Immature natural killer cell (primary cell): Measurements from ENCODE around the gene CTBP2. TPM values are rescaled to one million over a fixed set of nuclear protein-coding genes. Genes with fewer than 3 reads are reported as not detected.
"Not testable (repeated sequence)": the region's sequence is repeated elsewhere in the genome, so short reads cannot be mapped to it uniquely, and the experiment has no call there.

ENCODE experiments used
- DNase-seq, 3 donors: peaks; one replicate each; pipeline ENCODE4 v3.0.0; 2022; ENCODE audit warnings: mixed read lengths in 1 of 3
- H3K27ac Mint-ChIP-seq, 6 donors: one replicate each; pipeline ENCODE4 v1.8.0; 2020; ENCODE audit warnings: mixed read lengths in 6 of 6, mild to moderate bottlenecking in 5 of 6, inconsistent platforms in 4 of 6, moderate library complexity in 3 of 6
- H3K27me3 Mint-ChIP-seq, 3 donors: one replicate each; pipeline ENCODE4 v1.8.0; 2020 to 2021; ENCODE audit warnings: low read depth in 3 of 3, mild to moderate bottlenecking in 3 of 3, mixed read lengths in 3 of 3, moderate library complexity in 3 of 3, inconsistent platforms in 1 of 3
- H3K36me3 Mint-ChIP-seq, 3 donors: one replicate each; pipeline ENCODE4 v1.8.0; 2020; ENCODE audit warnings: mixed read lengths in 3 of 3, inconsistent platforms in 2 of 3, mild to moderate bottlenecking in 2 of 3
- H3K4me1 Mint-ChIP-seq, 2 donors: one replicate each; pipeline ENCODE4 v1.8.0; 2020; ENCODE audit warnings: inconsistent platforms in 2 of 2, mild to moderate bottlenecking in 2 of 2, mixed read lengths in 2 of 2, moderate library complexity in 1 of 2
- H3K4me3 Mint-ChIP-seq, 5 donors: one replicate each; pipeline ENCODE4 v1.8.0; 2020; ENCODE audit warnings: mild to moderate bottlenecking in 5 of 5, mixed read lengths in 5 of 5, inconsistent platforms in 3 of 5, moderate library complexity in 3 of 5
- H3K9me3 Mint-ChIP-seq, 6 donors: one replicate each; pipeline ENCODE4 v1.8.0; 2020; ENCODE audit warnings: mild to moderate bottlenecking in 6 of 6, mixed read lengths in 6 of 6, inconsistent platforms in 4 of 6, moderate library complexity in 3 of 6
- polyA plus RNA-seq, 3 donors: library from polyadenylated mRNA; unstranded; fragments of 300-500 nt; fragmentation: Illumina TruSeq; gene quantifications; one replicate each; pipeline ENCODE4 v1.2.3, GENCODE V29; 2021

The CTBP2 gene
- polyA plus RNA-seq, 3 donors from 2014 or later: 89.8 to 154 (median 131) TPM

DNA sequence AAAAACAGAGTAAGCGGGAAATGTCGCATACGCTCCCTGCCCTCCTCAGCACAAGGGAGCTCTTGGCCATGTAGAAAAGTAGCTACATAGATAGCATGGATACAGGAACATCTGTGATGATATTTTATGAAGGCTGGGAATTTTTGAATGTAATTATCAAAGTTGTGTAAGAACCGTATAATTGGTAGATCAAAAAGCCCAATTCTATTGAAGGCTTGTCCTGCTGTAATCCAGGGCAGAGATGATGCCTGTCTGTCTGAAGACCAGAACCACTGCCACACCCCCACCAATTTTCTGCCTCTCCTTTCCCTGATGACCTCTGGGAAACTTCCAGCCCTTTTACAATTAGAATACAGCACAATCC is 167.0 kb downstream of the CTBP2 start:
- H3K27me3 Mint-ChIP-seq: peaks cover 5 to 35% (median 5%) of the 10 kb centered on the region in 3 donors
- no peaks in the 10 kb centered on the region for H3K9me3 Mint-ChIP-seq
- DNase-seq: no peak
- H3K27ac Mint-ChIP-seq: peak overlapping the region in 3 of 6 donors; percentile 30 to 76 (median 31)
- peaks cover 4 to 43% (median 18%) of the 10 kb centered on the region in 3 donors for H3K36me3 Mint-ChIP-seq
- H3K4me1 Mint-ChIP-seq: no peaks in the 10 kb centered on the region
- H3K4me3 Mint-ChIP-seq: peak overlapping the region in 1 of 5 donors; percentile 27

DNA sequence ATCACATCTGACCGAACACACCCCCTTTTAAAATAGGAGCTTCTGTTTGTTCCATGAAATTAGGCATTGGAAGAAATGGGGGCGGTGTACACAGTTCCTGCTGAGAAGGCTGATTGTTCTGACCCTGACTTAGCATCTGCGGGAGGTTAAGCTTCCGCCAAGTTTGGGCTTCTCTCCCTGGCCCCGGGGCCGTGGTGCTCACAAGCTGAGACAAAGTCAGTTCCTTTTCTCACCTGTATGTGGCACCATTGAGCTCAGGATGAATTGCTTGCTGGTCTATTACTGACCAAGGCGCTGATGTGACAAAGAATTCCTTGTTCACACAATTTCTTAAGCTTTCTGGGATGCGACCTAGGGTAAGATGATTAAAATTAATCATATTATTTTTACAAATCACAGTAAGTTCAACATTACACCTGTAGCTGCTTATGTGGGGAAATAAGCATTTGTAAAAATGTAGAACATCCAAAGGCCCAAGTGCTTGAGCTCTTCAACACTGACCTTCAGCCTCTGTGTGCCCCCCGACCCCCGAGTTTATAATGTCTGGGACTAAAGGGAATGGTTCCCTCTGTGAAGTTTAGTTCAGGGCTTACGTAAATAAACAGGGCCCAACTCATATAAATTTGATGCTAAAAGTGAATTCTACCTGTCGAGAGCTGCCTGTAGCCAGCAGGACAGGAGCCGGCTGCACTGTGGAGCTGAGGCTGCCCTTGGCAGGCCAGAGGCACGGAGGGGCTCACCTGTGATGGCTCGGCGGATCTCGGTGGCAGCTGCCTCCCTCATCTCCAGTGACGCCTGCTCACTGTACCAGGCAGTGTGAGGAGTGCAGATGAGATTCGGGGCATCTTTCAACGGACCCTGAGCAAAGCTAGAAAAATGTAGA is 167.7 kb downstream of the CTBP2 start:
- peaks cover 5 to 31% (median 5%) of the 10 kb centered on the region in 3 donors for H3K27me3 Mint-ChIP-seq
- H3K9me3 Mint-ChIP-seq: no peaks in the 10 kb centered on the region
- no peaks in the 10 kb centered on the region for H3K4me1 Mint-ChIP-seq
- H3K4me3 Mint-ChIP-seq: peak overlapping the region in 1 of 5 donors; percentile 27
- DNase-seq: peak; percentile 48 to 52 (median 51)
- H3K36me3 Mint-ChIP-seq: peaks cover 5 to 43% (median 19%) of the 10 kb centered on the region in 3 donors
- peak overlapping the region; percentile 31 to 85 (median 75) for H3K27ac Mint-ChIP-seq

DNA sequence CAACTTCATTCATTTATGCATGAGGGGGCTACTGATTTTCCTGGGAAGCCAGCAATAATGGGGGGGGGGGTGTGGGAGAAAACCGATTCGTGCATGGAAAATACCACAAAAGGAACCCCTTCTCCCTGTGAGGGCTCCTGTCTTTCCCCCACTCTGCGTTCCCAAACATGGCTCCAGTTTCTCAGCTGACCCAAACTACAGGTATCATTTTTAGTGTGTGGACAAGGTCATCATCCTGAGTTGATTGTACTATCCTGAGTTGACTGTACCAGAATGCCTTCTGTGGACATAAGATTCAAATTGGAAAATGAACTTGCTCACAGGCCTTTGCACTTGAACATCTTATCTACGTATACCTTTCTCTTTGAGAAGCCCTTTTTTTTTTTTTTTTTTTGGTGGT is 168.5 kb downstream of the CTBP2 start:
- H3K4me1 Mint-ChIP-seq: no peaks in the 10 kb centered on the region
- H3K27me3 Mint-ChIP-seq: peaks cover 5 to 31% (median 5%) of the 10 kb centered on the region in 3 donors
- no peak overlapping the region for H3K4me3 Mint-ChIP-seq
- peak overlapping the region in 2 of 6 donors; percentile 16 to 24 for H3K27ac Mint-ChIP-seq
- DNase-seq: no peak
- H3K9me3 Mint-ChIP-seq: no peaks in the 10 kb centered on the region
- peaks cover 8 to 44% (median 24%) of the 10 kb centered on the region in 3 donors for H3K36me3 Mint-ChIP-seq

DNA sequence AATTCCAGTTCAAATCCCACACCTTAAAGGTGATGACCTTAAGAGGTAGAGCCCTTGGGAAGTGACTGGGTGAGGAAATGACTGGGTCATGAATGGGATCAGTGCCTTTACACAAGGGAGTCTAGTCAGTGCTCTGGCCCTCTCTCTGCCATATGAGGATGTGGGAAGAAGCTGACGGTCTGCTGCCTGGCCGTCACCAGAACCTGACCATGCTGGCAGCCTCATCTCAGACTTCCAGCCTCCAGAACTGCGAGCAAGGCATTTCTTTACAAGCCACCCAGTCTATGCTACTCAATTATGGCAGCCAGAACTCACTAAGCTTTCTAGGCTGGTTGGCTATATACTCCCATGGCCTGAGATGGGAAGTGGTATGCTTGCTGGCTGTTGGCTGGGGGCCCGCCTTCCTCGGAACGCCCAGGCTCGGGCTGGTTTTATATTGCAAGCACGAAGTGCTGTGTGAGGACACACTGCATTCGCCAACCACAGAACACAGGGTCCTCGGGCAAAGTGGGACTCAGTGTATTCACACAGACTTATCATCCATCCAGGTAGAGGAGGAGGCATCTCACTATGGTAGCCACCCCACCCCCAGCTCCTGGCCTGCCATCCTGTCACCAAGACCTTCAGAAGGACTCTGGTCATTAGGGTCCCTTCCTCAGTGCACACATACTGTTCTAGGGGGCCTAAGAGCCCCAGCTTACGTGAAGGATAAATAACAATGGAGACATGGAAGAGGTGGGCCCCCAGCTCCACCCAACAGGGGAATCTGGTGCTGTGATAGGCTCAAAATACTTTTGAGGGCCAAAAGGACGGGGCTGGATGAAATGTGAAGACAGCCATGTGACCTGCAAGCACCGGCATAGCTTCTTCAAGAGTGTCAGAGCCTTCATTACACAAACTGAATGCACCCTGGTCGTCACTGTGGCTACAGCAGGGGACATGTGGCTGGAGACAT is 169.4 kb downstream of the CTBP2 start:
- H3K9me3 Mint-ChIP-seq: no peaks in the 10 kb centered on the region
- H3K27me3 Mint-ChIP-seq: peaks cover 5 to 38% (median 5%) of the 10 kb centered on the region in 3 donors
- peaks cover 8 to 50% (median 24%) of the 10 kb centered on the region in 3 donors for H3K36me3 Mint-ChIP-seq
- peak overlapping the region in 5 of 6 donors; percentile 21 to 71 (median 40) for H3K27ac Mint-ChIP-seq
- no peak for DNase-seq
- no peaks in the 10 kb centered on the region for H3K4me1 Mint-ChIP-seq
- no peak overlapping the region for H3K4me3 Mint-ChIP-seq

DNA sequence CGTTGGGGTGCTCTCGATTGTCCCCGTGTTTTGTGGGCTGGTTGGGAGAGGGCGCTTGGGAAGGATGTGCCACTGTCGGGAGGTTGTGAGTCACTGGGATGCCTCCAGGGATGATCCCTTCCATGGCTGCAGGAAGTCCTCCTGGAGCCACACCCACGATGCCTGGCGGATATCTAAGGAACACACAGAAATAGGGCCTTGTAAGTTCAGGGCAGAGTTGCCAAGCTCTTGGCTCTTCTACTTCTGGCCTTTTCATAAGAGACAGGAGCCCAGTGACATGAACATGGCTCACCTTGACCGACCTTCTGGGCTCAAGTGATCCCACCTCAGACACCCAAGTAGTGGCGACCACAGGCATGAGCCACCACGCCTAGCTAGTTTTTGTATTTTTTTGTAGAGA is 170.8 kb downstream of the CTBP2 start:
- Mint-ChIP-seq H3K9me3 (no peaks in the 10 kb centered on the region), H3K36me3 (peaks cover 11 to 59% (median 27%) of the 10 kb centered on the region in 3 donors), H3K4me3 (no peak overlapping the region), H3K4me1 (no peaks in the 10 kb centered on the region), H3K27ac (peak overlapping the region in 4 of 6 donors; percentile 25 to 49 (median 36)), H3K27me3 (peaks cover 2 to 27% (median 5%) of the 10 kb centered on the region in 3 donors)
- DNase-seq: no peak

DNA sequence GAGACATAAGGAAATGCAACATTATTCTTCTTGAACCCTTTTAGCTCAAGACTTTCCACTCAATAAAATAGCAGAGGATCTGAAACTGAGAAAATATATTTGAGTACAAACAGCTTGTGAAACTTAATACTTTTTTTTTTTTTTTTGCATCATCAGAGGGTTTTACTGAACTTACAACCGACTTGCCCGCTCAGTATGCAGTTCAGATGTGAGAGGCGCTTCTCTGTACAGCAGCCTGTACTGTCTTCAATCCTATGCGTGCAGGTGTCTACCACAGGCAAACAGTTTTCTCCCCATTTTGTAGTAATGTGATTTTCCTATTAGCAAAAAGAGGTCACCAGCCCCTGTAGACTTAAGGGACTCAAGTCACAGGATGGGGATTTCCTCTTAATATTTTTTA is 171.6 kb downstream of the CTBP2 start:
- H3K27ac Mint-ChIP-seq: peak overlapping the region in 2 of 6 donors; percentile 20 to 21
- not testable (repeated sequence) for H3K4me1 Mint-ChIP-seq

DNA sequence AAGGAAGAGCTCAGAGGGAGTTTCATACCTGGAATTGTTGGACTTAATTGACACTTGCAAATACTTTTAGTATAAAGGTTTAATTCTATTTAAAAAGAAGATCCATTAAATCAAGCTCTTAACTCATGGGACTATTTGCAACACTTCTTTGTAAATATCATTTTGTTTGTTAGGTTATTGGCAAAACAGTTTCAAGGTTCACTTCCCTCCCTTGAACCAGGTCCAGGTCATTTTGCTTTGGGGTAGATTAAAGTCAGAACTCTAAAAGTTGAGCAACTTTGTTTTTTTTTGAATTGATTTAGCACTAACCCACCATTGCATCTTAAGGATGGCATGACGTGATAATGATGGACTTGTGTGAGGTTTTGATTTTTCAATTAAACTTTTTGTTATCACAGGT is 172.6 kb downstream of the CTBP2 start:
- Mint-ChIP-seq H3K4me3 (no peak overlapping the region), H3K27ac (peak overlapping the region in 2 of 6 donors; percentile 27 to 74), H3K4me1 (peaks cover 10 to 11% of the 10 kb centered on the region in 2 donors), H3K9me3 (no peaks in the 10 kb centered on the region), H3K36me3 (peaks cover 12 to 58% (median 35%) of the 10 kb centered on the region in 3 donors), H3K27me3 (peaks cover under 1 to 21% (median 5%) of the 10 kb centered on the region in 3 donors)
- no peak for DNase-seq

More for the DNA sequence above, 171.6 kb downstream of the CTBP2 start:
- H3K9me3 Mint-ChIP-seq, H3K4me3 Mint-ChIP-seq, DNase-seq: not testable (repeated sequence)
- peaks cover 2 to 23% (median 5%) of the 10 kb centered on the region in 3 donors for H3K27me3 Mint-ChIP-seq
- H3K36me3 Mint-ChIP-seq: peaks cover 12 to 56% (median 27%) of the 10 kb centered on the region in 3 donors

DNA sequence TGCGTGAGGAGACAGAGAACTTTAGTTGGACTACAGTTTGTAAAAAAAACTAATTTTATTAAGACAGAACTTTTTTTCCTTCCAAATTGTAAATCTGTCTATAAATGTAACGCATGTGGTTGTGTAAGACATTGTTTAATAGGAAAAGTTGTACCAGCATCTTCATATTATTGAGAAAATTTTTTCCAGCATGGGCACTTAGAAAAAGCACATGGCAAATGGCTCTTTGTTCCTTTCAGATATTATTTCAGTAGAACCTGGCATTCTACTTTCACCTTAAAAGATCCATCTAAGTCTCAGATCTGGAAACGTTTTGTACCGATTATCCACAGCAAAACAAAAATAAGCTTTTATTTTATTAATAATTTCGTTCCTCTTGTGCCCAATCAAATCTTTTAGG is 175.2 kb downstream of the CTBP2 start:
- Mint-ChIP-seq H3K27ac (peak overlapping the region in 5 of 6 donors; percentile 49 to 85 (median 55)), H3K27me3 (peaks cover 2 to 21% (median 3%) of the 10 kb centered on the region in 3 donors), H3K4me1 (peaks cover 14 to 28% of the 10 kb centered on the region in 2 donors), H3K4me3 (no peak overlapping the region), H3K9me3 (no peaks in the 10 kb centered on the region), H3K36me3 (peaks cover 8 to 55% (median 45%) of the 10 kb centered on the region in 3 donors)
- no peak for DNase-seq

DNA sequence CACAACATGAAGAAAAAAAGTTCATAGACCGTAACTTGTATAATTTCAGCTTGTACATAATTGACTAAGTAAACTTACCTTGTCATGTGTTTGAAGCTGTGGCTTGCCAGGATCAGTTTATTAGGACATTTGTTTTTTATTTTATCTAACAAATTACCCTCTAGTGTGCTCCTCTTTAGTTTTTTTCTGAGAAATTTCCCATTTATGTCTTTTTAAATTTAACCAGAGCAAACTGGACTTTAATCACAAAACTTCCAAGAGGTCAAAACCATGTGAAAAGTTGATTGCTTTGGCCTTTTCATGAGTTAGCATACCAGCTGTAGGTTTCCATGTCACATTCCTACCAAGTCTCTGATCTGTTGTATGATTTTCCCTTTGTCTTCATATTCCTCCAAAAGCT is 176.0 kb downstream of the CTBP2 start:
- peak overlapping the region in 5 of 6 donors; percentile 24 to 78 (median 55) for H3K27ac Mint-ChIP-seq
- no peaks in the 10 kb centered on the region for H3K9me3 Mint-ChIP-seq
- DNase-seq: no peak
- no peak overlapping the region for H3K4me3 Mint-ChIP-seq
- peaks cover 9 to 51% (median 42%) of the 10 kb centered on the region in 3 donors for H3K36me3 Mint-ChIP-seq
- H3K27me3 Mint-ChIP-seq: peaks cover 2 to 21% (median 3%) of the 10 kb centered on the region in 3 donors
- peaks cover 17 to 36% of the 10 kb centered on the region in 2 donors for H3K4me1 Mint-ChIP-seq

DNA sequence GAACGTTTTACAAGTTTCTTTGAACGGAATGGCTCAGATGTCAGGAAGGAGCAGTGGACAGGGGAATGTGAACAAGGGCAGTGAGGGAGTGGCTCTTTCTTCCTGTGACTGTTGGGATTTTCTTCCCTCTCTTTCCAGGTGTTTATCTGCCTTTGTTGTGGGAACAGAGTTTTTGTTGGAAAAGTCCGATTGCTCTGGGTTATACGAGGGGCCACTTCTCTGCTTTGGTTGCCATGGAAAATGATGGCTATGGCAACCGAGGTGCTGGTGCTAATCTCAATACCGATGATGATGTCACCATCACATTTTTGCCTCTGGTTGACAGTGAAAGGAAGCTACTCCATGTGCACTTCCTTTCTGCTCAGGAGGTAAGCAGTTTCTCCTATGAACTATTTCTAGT is 177.0 kb downstream of the CTBP2 start:
- Mint-ChIP-seq H3K4me3 (no peak overlapping the region), H3K4me1 (peaks cover 23 to 45% of the 10 kb centered on the region in 2 donors), H3K27me3 (peaks cover 0 to 22% (median 2%) of the 10 kb centered on the region in 3 donors), H3K9me3 (no peaks in the 10 kb centered on the region), H3K27ac (peak overlapping the region; percentile 15 to 85 (median 58)), H3K36me3 (peaks cover 13 to 41% (median 32%) of the 10 kb centered on the region in 3 donors)
- DNase-seq: no peak

DNA sequence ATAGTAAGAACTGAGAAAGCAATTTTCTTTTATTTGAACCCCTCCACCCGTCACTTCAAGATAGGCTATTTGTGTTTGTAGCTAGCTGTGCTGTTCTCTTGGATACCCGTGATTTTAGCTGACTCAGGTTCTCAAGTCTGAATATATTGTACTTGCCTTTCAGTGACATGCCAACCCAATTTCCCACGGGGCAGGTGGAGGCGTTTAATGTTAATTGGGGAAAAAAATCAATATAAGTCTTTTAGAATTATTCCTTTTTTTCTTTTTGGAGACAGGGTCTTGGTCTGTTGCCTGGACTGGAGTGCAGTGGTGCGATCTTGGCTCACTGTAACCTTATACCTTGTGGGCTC is 182.0 kb downstream of the CTBP2 start:
- peaks cover 2 to 4% (median 2%) of the 10 kb centered on the region in 3 donors for H3K27me3 Mint-ChIP-seq
- H3K4me3 Mint-ChIP-seq: no peak overlapping the region
- DNase-seq: no peak
- H3K27ac Mint-ChIP-seq: no peak overlapping the region
- H3K4me1 Mint-ChIP-seq: peaks cover 46 to 70% of the 10 kb centered on the region in 2 donors
- H3K9me3 Mint-ChIP-seq: no peaks in the 10 kb centered on the region
- peaks cover 9 to 26% (median 21%) of the 10 kb centered on the region in 3 donors for H3K36me3 Mint-ChIP-seq

DNA sequence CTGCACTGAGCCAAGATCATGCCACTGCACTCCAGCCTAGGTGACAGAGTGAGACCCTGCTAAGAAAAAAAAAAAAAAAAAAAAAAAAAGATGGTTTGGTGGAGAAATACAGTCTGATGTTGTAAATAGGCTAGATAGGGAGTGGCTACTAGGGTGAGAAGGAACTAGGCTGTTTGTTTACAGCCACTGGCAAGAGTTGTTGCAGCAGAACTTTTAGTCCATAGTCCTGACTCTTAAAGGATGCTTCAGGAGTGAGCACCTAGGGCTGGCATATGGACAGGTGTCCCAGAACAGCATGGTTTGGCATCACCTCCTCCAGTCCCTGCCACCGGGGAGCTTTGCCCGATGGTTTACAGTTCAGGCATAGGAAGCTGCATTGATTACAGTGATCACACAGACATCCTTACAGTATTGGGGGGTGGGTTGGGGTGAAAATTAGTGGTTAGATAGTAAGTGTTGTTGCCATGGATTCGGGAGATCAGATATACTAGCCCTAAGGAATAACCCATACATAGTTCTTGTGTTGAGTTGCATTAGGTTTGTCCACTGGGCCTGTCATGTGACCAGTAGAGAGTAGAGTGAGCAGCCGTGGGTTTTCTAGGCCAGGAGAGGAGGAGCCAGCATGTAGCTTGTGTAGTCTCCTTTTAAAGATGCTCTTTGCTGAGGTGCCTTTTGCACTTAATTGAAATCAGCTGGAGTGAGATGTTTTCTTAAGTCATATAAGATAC is 182.6 kb downstream of the CTBP2 start:
- peaks cover 2 to 4% (median 2%) of the 10 kb centered on the region in 3 donors for H3K27me3 Mint-ChIP-seq
- no peak for DNase-seq
- peaks cover 41 to 65% of the 10 kb centered on the region in 2 donors for H3K4me1 Mint-ChIP-seq
- no peaks in the 10 kb centered on the region for H3K9me3 Mint-ChIP-seq
- peak overlapping the region; percentile 5 to 58 (median 6) for H3K4me3 Mint-ChIP-seq
- peak overlapping the region in 2 of 6 donors; percentile 7 to 48 for H3K27ac Mint-ChIP-seq
- peaks cover 9 to 23% (median 16%) of the 10 kb centered on the region in 3 donors for H3K36me3 Mint-ChIP-seq

DNA sequence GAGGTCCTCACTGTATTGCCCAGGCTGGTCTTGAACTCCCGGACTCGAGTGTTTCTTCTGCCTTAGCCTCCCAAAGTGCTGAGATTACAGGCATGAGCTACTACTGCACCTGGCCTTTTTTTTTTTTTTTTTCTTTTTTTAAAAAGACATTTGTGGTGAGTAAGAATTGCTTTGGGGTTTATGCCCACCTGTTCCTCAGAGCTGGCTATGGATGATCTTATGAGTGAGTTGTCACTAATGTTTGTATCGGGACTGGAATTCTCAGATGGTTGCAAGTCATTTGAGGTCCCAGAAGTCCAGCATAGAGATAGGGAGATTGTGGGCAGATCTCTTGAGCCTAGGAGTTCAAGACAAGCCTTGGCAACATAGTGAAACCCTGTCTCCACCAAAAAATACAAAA is 183.2 kb downstream of the CTBP2 start:
- Mint-ChIP-seq H3K27me3 (peaks cover 0 to 4% (median 2%) of the 10 kb centered on the region in 3 donors), H3K27ac (peak overlapping the region in 2 of 6 donors; percentile 27 to 75), H3K9me3 (no peaks in the 10 kb centered on the region), H3K36me3 (peaks cover 9 to 20% (median 10%) of the 10 kb centered on the region in 3 donors), H3K4me3 (peak overlapping the region; percentile 5 to 63 (median 50)), H3K4me1 (peaks cover 38 to 65% of the 10 kb centered on the region in 2 donors)
- no peak for DNase-seq
